ENCODE data around the gene C1QC.

C1QC gene

GRCh38 chr1:22677931-22678896, 34.8 kb downstream of the C1QC start:
- DNase-seq (ENCODE audit: low spot score) = no peak
- FAIRE-seq = peak; percentile 98

- no peak for DNase-seq (ENCODE audit: low spot score)
- FAIRE-seq = no peak
These were observed 37.3 kb downstream of the C1QC start for GRCh38 chr1:22680726-22681125.

- DNase-seq (ENCODE audit: low spot score) = no peak
- FAIRE-seq = no peak
These were observed 38.3 kb downstream of the C1QC start for GRCh38 chr1:22681556-22682276.

GRCh38 chr1:22683547-22683946, 40.1 kb downstream of the C1QC start:
- no peak for DNase-seq (ENCODE audit: low spot score)
- FAIRE-seq = no peak

DNA sequence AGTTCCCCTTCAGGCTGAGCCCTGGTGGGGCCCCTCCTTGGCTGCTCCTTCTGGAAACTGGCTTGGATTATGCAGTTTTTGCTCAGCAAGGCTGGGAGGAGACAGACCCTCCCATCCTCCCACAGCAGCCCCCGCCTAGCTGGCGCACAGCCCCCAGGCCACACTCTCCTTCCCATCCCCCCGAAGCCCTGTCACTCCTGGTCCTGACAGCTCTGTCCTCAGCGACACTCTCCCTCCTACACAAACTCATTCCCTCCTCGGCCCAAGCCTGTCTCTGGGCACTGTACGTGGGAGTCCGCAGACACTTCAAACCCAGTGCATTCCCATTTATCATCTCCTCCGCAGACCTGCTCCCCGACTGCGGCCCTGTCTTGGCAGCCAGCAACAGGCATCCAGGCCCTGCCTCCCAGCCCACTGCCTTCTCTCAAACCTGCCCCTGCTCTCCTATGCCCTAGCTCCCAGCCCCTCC, 42.2 kb downstream of the C1QC start:
- no peak for FAIRE-seq

GRCh38 chr1:22687191-22687590, 43.8 kb downstream of the C1QC start:
- DNase-seq (ENCODE audit: low spot score) = no peak
- FAIRE-seq = no peak

More for the DNA sequence above, 42.2 kb downstream of the C1QC start:
- DNase-seq (ENCODE audit: low spot score) = no peak

- no peak for FAIRE-seq
- DNase-seq (ENCODE audit: low spot score) = no peak
These were observed 45.0 kb downstream of the C1QC start for GRCh38 chr1:22688466-22688865.

DNA sequence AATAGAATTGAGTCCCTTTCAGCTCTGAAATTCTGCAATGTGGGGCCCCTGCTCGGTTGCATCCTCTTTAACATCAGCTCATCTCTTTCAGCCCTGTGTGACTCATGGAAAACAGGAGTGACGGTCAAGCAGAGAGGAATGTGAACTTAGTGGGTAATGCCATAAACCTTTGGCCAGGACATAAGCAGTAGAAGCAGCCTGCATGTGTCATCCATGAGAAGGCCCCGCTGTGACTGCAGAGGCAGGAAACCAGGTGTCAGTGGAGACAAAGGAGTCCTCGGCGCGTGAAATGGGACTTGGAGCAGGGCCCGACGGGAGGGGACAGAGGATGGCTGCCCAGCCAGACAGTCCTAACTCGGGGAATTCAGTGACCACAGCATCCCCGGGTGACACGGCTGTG, 46.1 kb downstream of the C1QC start:
- DNase-seq (ENCODE audit: low spot score) = peak; percentile 88
- peak; percentile 95 for FAIRE-seq

DNA sequence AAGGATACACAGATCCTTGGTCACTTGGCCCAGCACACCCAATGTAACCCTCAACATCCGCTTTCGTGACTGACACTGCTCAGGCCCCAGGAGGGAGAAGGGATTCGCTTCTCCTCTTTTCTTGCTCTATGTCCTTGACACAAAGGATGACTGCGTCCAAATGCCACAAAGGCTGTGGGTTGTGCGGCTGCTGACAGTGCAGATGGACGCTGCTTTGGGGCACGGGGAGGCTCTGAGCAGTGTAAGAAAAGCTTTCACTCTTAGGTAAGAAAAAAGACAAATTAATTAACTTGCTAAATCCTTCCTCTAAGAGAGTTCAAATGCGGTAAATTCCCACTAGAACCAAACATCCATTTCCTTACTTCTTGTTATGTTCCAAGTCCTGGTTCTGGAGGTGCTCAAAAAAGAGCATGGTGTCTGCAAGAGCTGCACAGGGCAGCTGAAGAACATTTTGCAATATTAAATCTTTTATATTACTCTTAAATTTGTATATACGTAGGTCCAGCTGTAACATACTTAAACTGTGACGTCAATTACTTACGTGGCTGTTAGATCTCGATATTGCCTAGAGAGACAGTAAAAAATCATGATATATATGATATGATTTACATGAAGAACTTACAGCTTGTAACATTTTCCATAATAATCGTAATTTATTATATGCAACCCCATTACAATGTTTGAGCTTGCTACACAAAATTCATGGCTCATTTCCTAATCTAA, 47.8 kb downstream of the C1QC start:
- FAIRE-seq = no peak

GRCh38 chr1:22694172-22694571, 50.7 kb downstream of the C1QC start:
- no peak for FAIRE-seq
- no peak for DNase-seq (ENCODE audit: low spot score)

More for the DNA sequence above, 47.8 kb downstream of the C1QC start:
- no peak for DNase-seq (ENCODE audit: low spot score)

DNA sequence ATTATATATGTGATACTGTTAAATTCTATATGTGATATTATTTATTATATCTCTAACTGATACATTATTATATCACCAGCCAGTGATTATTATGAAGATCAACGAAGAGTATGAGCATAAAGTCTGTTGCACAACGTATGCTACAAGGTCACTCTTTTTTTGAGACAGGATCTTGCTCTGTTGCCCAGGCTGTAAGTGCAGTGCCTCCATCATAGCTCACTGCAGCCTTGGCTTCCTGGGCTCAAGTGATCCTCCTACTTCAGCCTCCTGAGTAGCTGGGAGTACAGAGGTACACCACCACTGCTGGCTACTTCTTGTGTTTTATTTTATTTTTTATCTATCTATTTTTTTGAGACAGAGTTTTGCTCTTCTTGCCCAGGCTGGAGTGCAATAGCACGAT, 53.2 kb downstream of the C1QC start:
- no peak for FAIRE-seq
- no peak for DNase-seq (ENCODE audit: low spot score)
